Measurements from ENCODE around the gene RIPOR2.
A peak's percentile ranks its signal among the peaks of the same experiment; 100 is the strongest.
"Not testable (repeated sequence)": the region's sequence is repeated elsewhere in the genome, so short reads cannot be mapped to it uniquely, and the experiment has no call there.

The RIPOR2 gene

GRCh38 chr6:24920136-24920535 lies 15.6 kb downstream of the RIPOR2 start:
- Histone ChIP-seq H3K27ac (peak overlapping the region in 9 of 11 experiments; percentile 27 to 78 (median 72); a peak in 16 of 22 replicates), H3K9me3 (replicated peaks in 1 of 11) (no peaks in the 10 kb centered on the region), H3K4me3 (no peak overlapping the region), H3K4me1 (peaks cover 54 to 86% (median 72%) of the 10 kb centered on the region in 10 experiments), H3K4me2 (peak overlapping the region; percentile 65 to 88 (median 82)), H3K9ac (peak overlapping the region in 8 of 11 experiments; percentile 5 to 67 (median 62); a peak in 7 of 22 replicates), H4K20me1 (peaks cover 0 to 55% (median 0%) of the 10 kb centered on the region in 11 experiments; a peak in 5 of 22 replicates), H3K36me3 (peaks cover 0 to 27% (median 0%) of the 10 kb centered on the region in 11 experiments; a peak in 5 of 22 replicates), H3K27me3 (no peaks in the 10 kb centered on the region)
- no peak for TF ChIP-seq Cebpa-rat (IDR thresholded peaks at IDR 0.05)

GRCh38 chr6:24919056-24919892 lies 16.5 kb downstream of the RIPOR2 start:
- Histone ChIP-seq H3K9me3 (replicated peaks in 1 of 11) (no peaks in the 10 kb centered on the region), H3K4me1 (peaks cover 53 to 79% (median 63%) of the 10 kb centered on the region in 10 experiments), H4K20me1 (peaks cover 0 to 60% (median 0%) of the 10 kb centered on the region in 11 experiments; a peak in 5 of 22 replicates), H3K4me2 (peak overlapping the region; percentile 65 to 88 (median 82)), H3K27ac (peak overlapping the region in 9 of 11 experiments; percentile 27 to 78 (median 72); a peak in 18 of 22 replicates), H3K9ac (peak overlapping the region in 10 of 11 experiments; percentile 39 to 67 (median 58); a peak in 18 of 22 replicates), H3K36me3 (peaks cover 0 to 27% (median 0%) of the 10 kb centered on the region in 11 experiments; a peak in 5 of 22 replicates), H3K27me3 (no peaks in the 10 kb centered on the region), H3K4me3 (peak overlapping the region in 5 of 10 experiments; percentile 3 to 22 (median 20); a peak in 5 of 20 replicates)
- TF ChIP-seq Cebpa-rat (IDR thresholded peaks at IDR 0.05): peak in 4 of 11 experiments; percentile 23 to 84 (median 48); a peak in 6 of 22 replicates

- Histone ChIP-seq H3K27me3 (no peaks in the 10 kb centered on the region), H3K36me3 (peaks cover 0 to 30% (median 0%) of the 10 kb centered on the region in 11 experiments; a peak in 5 of 22 replicates), H3K9me3 (replicated peaks in 1 of 11) (no peaks in the 10 kb centered on the region), H4K20me1 (peaks cover 0 to 66% (median 0%) of the 10 kb centered on the region in 11 experiments; a peak in 5 of 22 replicates), H3K9ac (peak overlapping the region in 10 of 11 experiments; percentile 8 to 67 (median 56); a peak in 18 of 22 replicates), H3K27ac (peak overlapping the region in 9 of 11 experiments; percentile 27 to 78 (median 72); a peak in 17 of 22 replicates), H3K4me2 (peak overlapping the region; percentile 65 to 88 (median 82)), H3K4me1 (peaks cover 52 to 79% (median 58%) of the 10 kb centered on the region in 10 experiments), H3K4me3 (peak overlapping the region in 1 of 10 experiments; percentile 13; a peak in 1 of 20 replicates)
- TF ChIP-seq Cebpa-rat (IDR thresholded peaks at IDR 0.05): no peak
Measured at GRCh38 chr6:24918641-24919055, 17.1 kb downstream of the RIPOR2 start.

- H3K4me1 ChIP-seq: peaks cover 51 to 79% (median 58%) of the 10 kb centered on the region in 10 experiments
- no peak overlapping the region for H3K27ac ChIP-seq
- H3K4me2 ChIP-seq: no peak overlapping the region
- H3K27me3 ChIP-seq: no peaks in the 10 kb centered on the region
- no peak overlapping the region for H3K4me3 ChIP-seq
- peaks cover 0 to 33% (median 0%) of the 10 kb centered on the region in 11 experiments; a peak in 5 of 22 replicates for H3K36me3 ChIP-seq
- no peak for TF ChIP-seq Cebpa-rat (IDR thresholded peaks at IDR 0.05)
- H3K9me3 ChIP-seq (replicated peaks in 1 of 11): no peaks in the 10 kb centered on the region
- no peak overlapping the region for H3K9ac ChIP-seq
- peaks cover 0 to 76% (median 0%) of the 10 kb centered on the region in 11 experiments; a peak in 5 of 22 replicates for H4K20me1 ChIP-seq
Measured at GRCh38 chr6:24916496-24916895, 19.3 kb downstream of the RIPOR2 start.

- no peak for TF ChIP-seq Cebpa-rat (IDR thresholded peaks at IDR 0.05)
- Histone ChIP-seq H3K36me3 (peaks cover 0 to 33% (median 0%) of the 10 kb centered on the region in 11 experiments; a peak in 5 of 22 replicates), H3K27ac (no peak overlapping the region), H3K4me1 (peaks cover 48 to 73% (median 52%) of the 10 kb centered on the region in 10 experiments), H3K9me3 (replicated peaks in 1 of 11) (no peaks in the 10 kb centered on the region), H4K20me1 (peaks cover 0 to 78% (median 0%) of the 10 kb centered on the region in 11 experiments; a peak in 5 of 22 replicates), H3K4me3 (no peak overlapping the region), H3K4me2 (no peak overlapping the region), H3K27me3 (no peaks in the 10 kb centered on the region), H3K9ac (no peak overlapping the region)
Measured at GRCh38 chr6:24915641-24916040, 20.1 kb downstream of the RIPOR2 start.

DNA sequence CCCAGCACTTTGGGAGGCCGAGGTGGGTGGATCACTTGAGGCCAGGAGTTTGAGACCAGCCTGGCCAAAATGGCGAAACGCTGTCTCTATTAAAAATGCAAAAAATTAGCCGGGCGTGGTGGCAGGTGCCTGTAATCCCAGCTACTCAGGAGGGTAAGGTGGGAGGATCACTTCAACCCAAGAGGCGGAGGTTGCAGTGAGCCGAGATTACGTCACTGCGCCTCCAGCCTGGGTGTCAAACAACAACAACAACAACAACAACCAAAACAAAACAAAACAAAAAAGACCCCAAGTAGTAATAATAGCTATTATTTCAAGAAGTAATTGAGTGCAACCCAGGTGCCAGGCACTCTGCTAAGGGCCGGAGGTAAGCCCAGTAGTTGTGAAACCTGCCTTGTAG lies 21.7 kb downstream of the RIPOR2 start:
- H3K36me3 ChIP-seq: peaks cover 0 to 33% (median 0%) of the 10 kb centered on the region in 11 experiments; a peak in 5 of 22 replicates
- H3K27me3 ChIP-seq; H3K4me3 ChIP-seq; H3K9me3 ChIP-seq (replicated peaks in 1 of 11); H3K27ac ChIP-seq; H3K9ac ChIP-seq: not testable (repeated sequence)
- peak overlapping the region in 2 of 11 experiments; percentile 92 to 96; a peak in 3 of 22 replicates for H3K4me2 ChIP-seq
- H3K4me1 ChIP-seq: peaks cover 47 to 72% (median 50%) of the 10 kb centered on the region in 10 experiments
- H4K20me1 ChIP-seq: peaks cover 0 to 76% (median 0%) of the 10 kb centered on the region in 11 experiments; a peak in 4 of 22 replicates

- Histone ChIP-seq H3K27ac (peak overlapping the region in 9 of 11 experiments; percentile 72 to 85 (median 77); a peak in 16 of 22 replicates), H3K4me3 (peak overlapping the region; percentile 65 to 80 (median 74)), H3K4me1 (peaks cover 52 to 78% (median 55%) of the 10 kb centered on the region in 10 experiments), H4K20me1 (peaks cover 0 to 65% (median 0%) of the 10 kb centered on the region in 11 experiments; a peak in 4 of 22 replicates), H3K9ac (peak overlapping the region; percentile 76 to 89 (median 82)), H3K36me3 (peaks cover 0 to 29% (median 0%) of the 10 kb centered on the region in 11 experiments; a peak in 4 of 22 replicates), H3K4me2 (peak overlapping the region; percentile 92 to 99 (median 96)), H3K9me3 (replicated peaks in 1 of 11) (peaks cover 0 to under 1% (median 0%) of the 10 kb centered on the region in 11 experiments; a peak in 1 of 22 replicates), H3K27me3 (no peaks in the 10 kb centered on the region)
- TF ChIP-seq Cebpa-rat (IDR thresholded peaks at IDR 0.05): no peak
Measured at GRCh38 chr6:24911796-24912382, 23.9 kb downstream of the RIPOR2 start.
